IMR-90 (cell line): Measurements from ENCODE around the gene RGS10. TPM values are rescaled to one million over a fixed set of nuclear protein-coding genes. Genes with fewer than 3 reads are reported as not detected.

Experiments
- ATAC-seq: fragments of 200-7000 bp; cut with Tn5 transposase; 2 replicates; pipeline ENCODE4 v1.9.1; 2020; ENCODE audit warnings: low read depth, mild to moderate bottlenecking, moderate library complexity
- BruUV-seq: library from RNA; stranded (reverse); fragments of 400-500 nt; replicated peaks from 2 replicates; lab custom pipeline; 2021; lab: Mats Ljungman, UMichigan
- CTCF ChIA-PET: fragments of 300-600 bp; formaldehyde crosslinking; extraction: SDS; loops from one replicate; lab custom pipeline; 2021; ENCODE audit warnings: antibody characterized with exemption; lab: Yijun Ruan, JAX
- POLR2A ChIA-PET: fragments of 300-600 bp; sonication (Branson Sonifier 250); formaldehyde crosslinking; loops from one replicate; lab custom pipeline; 2022; ENCODE audit warnings: antibody characterized with exemption; ENCODE audit not compliant: unreplicated experiment; lab: Charles Lee
- DNase-seq: peaks from one replicate; pipeline ENCODE4 v3.0.0; 2013
- H2AFZ ChIP-seq: replicated peaks from 2 replicates; pipeline ENCODE3; 2013; ENCODE audit warnings: low read length, mild to moderate bottlenecking; ENCODE audit not compliant: poor library complexity
- H2AK5ac ChIP-seq: 2 replicates; pipeline ENCODE4 v1.6.1; 2013; ENCODE audit warnings: low read depth, low read length, inconsistent platforms
- H2AK9ac ChIP-seq: replicated peaks from 2 replicates; pipeline ENCODE3; 2013; ENCODE audit warnings: mild to moderate bottlenecking, low read depth, low read length, moderate library complexity; ENCODE audit not compliant: poor library complexity
- H2BK120ac ChIP-seq: 2 replicates; pipeline ENCODE4 v1.6.1; 2013; ENCODE audit warnings: low read depth, low read length, inconsistent platforms
- H2BK15ac ChIP-seq: 3 replicates; pipeline ENCODE4 v1.6.1; 2013; ENCODE audit warnings: low read depth, low read length, inconsistent platforms
- H2BK20ac ChIP-seq: 2 replicates; pipeline ENCODE4 v1.6.1; 2013; ENCODE audit warnings: low read depth, mild to moderate bottlenecking, inconsistent platforms, low read length, moderate library complexity
- H2BK5ac ChIP-seq: 2 replicates; pipeline ENCODE4 v1.6.1; 2013; ENCODE audit warnings: mild to moderate bottlenecking, low read depth, low read length, inconsistent platforms; ENCODE audit not compliant: poor library complexity, severe bottlenecking
- H3K14ac ChIP-seq: replicated peaks from 2 replicates; pipeline ENCODE4 v1.6.1; 2013; ENCODE audit warnings: low read depth, low read length, inconsistent platforms
- H3K18ac ChIP-seq: 2 replicates; pipeline ENCODE4 v1.6.1; 2013; ENCODE audit warnings: low read depth, low read length, control low read depth
- H3K23ac ChIP-seq: 2 replicates; pipeline ENCODE4 v1.6.1; 2013; ENCODE audit warnings: low read depth, low read length, inconsistent platforms
- H3K27ac ChIP-seq: 2 replicates; pipeline ENCODE4 v1.5.1; 2013; ENCODE audit warnings: mild to moderate bottlenecking, control low read depth, low read length; ENCODE audit not compliant: insufficient read depth
- H3K27me3 ChIP-seq: 2 replicates; pipeline ENCODE4 v1.6.1; 2013; ENCODE audit warnings: low read length; ENCODE audit not compliant: control insufficient read depth, insufficient read depth
- H3K36me3 ChIP-seq: 2 replicates; pipeline ENCODE4 v1.6.1; 2013; ENCODE audit warnings: low read length, mixed read lengths; ENCODE audit not compliant: control insufficient read depth, insufficient read depth
- H3K4ac ChIP-seq: 2 replicates; pipeline ENCODE4 v1.6.1; 2013; ENCODE audit warnings: low read depth, low read length, inconsistent platforms
- H3K4me1 ChIP-seq: 2 replicates; pipeline ENCODE4 v1.6.1; 2013; ENCODE audit warnings: low read length, mixed read lengths; ENCODE audit not compliant: control insufficient read depth, insufficient read depth
- H3K4me2 ChIP-seq: 2 replicates; pipeline ENCODE4 v1.6.1; 2013; ENCODE audit warnings: low read depth, mild to moderate bottlenecking, control low read depth, low read length, moderate library complexity
- H3K4me3 ChIP-seq: 2 replicates; pipeline ENCODE4 v1.5.1; 2013; ENCODE audit warnings: low read depth, mild to moderate bottlenecking, control low read depth, low read length, moderate library complexity; ENCODE audit not compliant: insufficient read depth
- H3K56ac ChIP-seq: 2 replicates; pipeline ENCODE4 v1.6.1; 2013; ENCODE audit warnings: low read length, inconsistent platforms; ENCODE audit not compliant: insufficient read depth; ENCODE audit errors: extremely low read depth
- H3K79me1 ChIP-seq, 2 experiments: 2 replicates each; pipeline ENCODE4 v1.6.1; 2013; ENCODE audit warnings: low read length in 2 of 2, inconsistent platforms in 1 of 2, low read depth in 1 of 2
- H3K9ac ChIP-seq: 2 replicates; pipeline ENCODE4 v1.6.1; 2013; ENCODE audit warnings: low read depth, low read length, control low read depth
- H3K9me1 ChIP-seq: 2 replicates; pipeline ENCODE4 v1.6.1; 2013; ENCODE audit warnings: low read length, inconsistent platforms; ENCODE audit not compliant: insufficient read depth
- H3K9me3 ChIP-seq: 2 replicates; pipeline ENCODE4 v1.6.1; 2013; ENCODE audit warnings: low read length; ENCODE audit not compliant: control insufficient read depth, insufficient read depth
- H4K20me1 ChIP-seq: 2 replicates; pipeline ENCODE4 v1.6.1; 2013; ENCODE audit warnings: low read length, inconsistent platforms; ENCODE audit not compliant: insufficient read depth
- H4K5ac ChIP-seq: 2 replicates; pipeline ENCODE4 v1.6.1; 2013; ENCODE audit warnings: mild to moderate bottlenecking, low read depth, low read length, control low read depth
- H4K8ac ChIP-seq, 2 experiments: 2 replicates each; pipeline ENCODE4 v1.6.1; 2013; ENCODE audit warnings: low read depth in 2 of 2, low read length in 2 of 2, control low read depth in 1 of 2, inconsistent platforms in 1 of 2
- H4K91ac ChIP-seq: 2 replicates; pipeline ENCODE4 v1.6.1; 2013; ENCODE audit warnings: low read depth, low read length, inconsistent platforms; ENCODE audit not compliant: insufficient read depth
- BHLHE40 ChIP-seq: fragments of 150-350 bp; IDR thresholded peaks from 2 replicates; pipeline ENCODE4 v1.6.1; 2016; ENCODE audit warnings: mild to moderate bottlenecking, low read depth, low read length
- CEBPB ChIP-seq: IDR thresholded peaks from 2 replicates; pipeline ENCODE4 v1.6.1; 2012; ENCODE audit warnings: low read depth, low read length, improper control_type of control experiment
- FOS ChIP-seq: fragments of 150-350 bp; IDR thresholded peaks from 2 replicates; pipeline ENCODE4 v1.6.1; 2016; ENCODE audit warnings: low read depth, low read length
- RCOR1 ChIP-seq: IDR thresholded peaks from 2 replicates; pipeline ENCODE4 v1.6.1; 2012; ENCODE audit warnings: mild to moderate bottlenecking, low read length, improper control_type of control experiment; ENCODE audit not compliant: insufficient replicate concordance
- WGBS, 2 experiments: methylation state at CpG; one replicate each; pipeline versions ENCODE4 v1.1.5 to v1.1.7; 2013; ENCODE audit warnings: missing lambda C conversion rate in 2 of 2; ENCODE audit not compliant: insufficient read length in 1 of 2; ENCODE audit errors: extremely low coverage in 2 of 2; 5-methylcytosine and 5-hydroxymethylcytosine counted together
- dilution Hi-C: fragments of 300-500 bp; cut with HindIII; formaldehyde crosslinking; loops from one replicate; pipeline ENCODE4 v1.14.3; 2018; ENCODE audit warnings: low sequenced_read_pairs; ENCODE audit not compliant: unreplicated experiment
- in situ Hi-C: fragments of 300-500 bp; cut with MboI; formaldehyde crosslinking; loops from 3 replicates; pipeline ENCODE4 v1.14.3; 2019; ENCODE audit warnings: low sequenced_read_pairs, inconsistent platforms, mixed read lengths
- intact Hi-C: fragments of 100-400 bp; cut with micrococcal nuclease; formaldehyde crosslinking; loops from 2 replicates; pipeline ENCODE4 v1.10.0; 2022
- polyA plus RNA-seq, 3 experiments: library from polyadenylated mRNA; depleted of rRNA; stranded (reverse); fragments of >200 nt; gene quantifications; 2 replicates each; pipeline ENCODE4 v1.2.3, GENCODE V29; 2012; ENCODE audit warnings: low replicate concordance in 1 of 3
- total RNA-seq: library from RNA; depleted of rRNA; stranded (reverse); fragments of >200 nt; gene quantifications from 2 replicates; pipeline ENCODE4 v1.2.3, GENCODE V29; 2012

Gene RGS10
- total and polyA plus RNA-seq, 2 of the 4 experiments (the other 2 are of a cell fraction): 35.3 to 89.7 TPM

DNA sequence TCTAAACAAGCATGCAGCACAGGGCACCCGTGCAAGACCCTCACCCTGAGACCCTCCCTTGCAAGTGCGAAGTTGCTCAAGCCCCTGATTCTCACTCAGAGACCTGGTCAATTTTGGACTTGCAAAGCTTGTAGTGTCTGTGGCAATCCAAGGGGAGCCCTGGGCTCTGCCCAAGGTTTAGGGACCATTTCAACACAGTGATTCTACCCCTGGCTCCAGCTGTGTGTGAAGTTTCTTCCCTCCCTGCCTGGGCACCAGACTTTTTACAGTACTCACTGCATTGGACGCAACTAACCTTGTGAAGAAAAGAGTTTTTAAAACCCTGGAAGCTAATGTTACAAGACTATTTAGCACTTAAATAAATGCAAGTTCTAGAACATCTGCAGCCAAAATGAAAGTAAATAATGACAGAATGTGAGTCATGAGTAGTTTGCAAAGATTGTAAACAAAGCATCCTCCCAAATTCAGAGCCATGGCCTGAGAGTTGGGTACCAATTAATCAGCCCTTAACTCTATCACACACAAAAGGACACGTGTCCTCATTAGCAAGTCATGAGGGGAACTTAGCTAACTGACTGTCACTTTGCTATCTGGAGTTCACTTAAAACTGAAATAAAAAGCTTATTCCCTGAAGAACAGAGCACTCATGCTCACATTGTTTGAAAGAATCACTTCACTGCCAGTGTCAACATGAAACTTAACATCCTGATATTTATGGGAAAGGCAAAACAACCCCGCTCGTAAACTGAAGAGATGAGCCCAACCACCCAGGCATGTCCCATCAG, 48.1 kb downstream of the RGS10 start:
- no peaks in the 10 kb centered on the region for H3K27me3 ChIP-seq
- H4K8ac ChIP-seq: peak overlapping the region; percentile 5 to 64; a peak in 2 of 4 replicates
- H3K4ac ChIP-seq: peak overlapping the region; percentile 88
- ATAC-seq: peak; percentile 46
- peaks cover 0 to 20% of the 10 kb centered on the region in 2 experiments; a peak in 2 of 4 replicates for H3K79me1 ChIP-seq
- H3K27ac ChIP-seq: peak overlapping the region; percentile 94
- in situ Hi-C loops: no loop called here
- POLR2A ChIA-PET: no interaction called here
- H2BK15ac ChIP-seq: peak overlapping the region; percentile 37; the same call in 2 of the 3 replicates
- peaks cover 12% of the 10 kb centered on the region; the same call in 1 of the 2 replicates for H4K20me1 ChIP-seq
- dilution Hi-C loops: no loop called here
- H2AK5ac ChIP-seq: peak overlapping the region; percentile 90; the same call in 1 of the 2 replicates
- peak; percentile 76 for DNase-seq
- intact Hi-C loops: loop anchor here (2.0 kb wide), 1 partner anchor 48 kb away; the partner anchor contains the start of gene RGS10
- H3K9me1 ChIP-seq: peaks cover 41% of the 10 kb centered on the region
- H2BK20ac ChIP-seq: peak overlapping the region; percentile 90
- H3K14ac ChIP-seq: peak overlapping the region; percentile 69
- H2BK120ac ChIP-seq: peak overlapping the region; percentile 89
- H3K4me3 ChIP-seq: no peak overlapping the region
- H2AFZ ChIP-seq: peak overlapping the region; percentile 34
- peaks cover 30% of the 10 kb centered on the region for H3K4me1 ChIP-seq
- TF ChIP-seq BHLHE40 (peak; percentile 67), CEBPB (no peak), RCOR1 (peak; percentile 84), FOS (peak; percentile 69; the same call in 1 of the 2 replicates)
- H2AK9ac ChIP-seq: peak overlapping the region; percentile 21
- peak overlapping the region; percentile 34 for H3K23ac ChIP-seq
- no peaks in the 10 kb centered on the region for H3K9me3 ChIP-seq
- CTCF ChIA-PET: interaction anchor here (1.1 to 1.3 kb wide), 3 partner anchors 48 to 295 kb away, joined by 3 to 7 read pairs (median 4); partner anchors contain the start of gene RGS10
- H3K18ac ChIP-seq: peak overlapping the region; percentile 61
- peak overlapping the region; percentile 60; the same call in 1 of the 2 replicates for H4K5ac ChIP-seq
- WGBS, 2 experiments: no CpG with 5 or more reads among the region's 6 CpGs
- peak overlapping the region; percentile 67 for H4K91ac ChIP-seq
- peak overlapping the region; percentile 13 for H3K4me2 ChIP-seq
- peak overlapping the region; percentile 61; the same call in 1 of the 2 replicates for H3K9ac ChIP-seq
- peak overlapping the region; percentile 65 for H2BK5ac ChIP-seq
- BruUV-seq: no TSS peak
- peak overlapping the region; percentile 71; the same call in 1 of the 2 replicates for H3K56ac ChIP-seq
- H3K36me3 ChIP-seq: peaks cover 8% of the 10 kb centered on the region
